Kidney epithelial cell (primary cell): Measurements from ENCODE around the gene USP12. TPM values are rescaled to one million over a fixed set of nuclear protein-coding genes. Genes with fewer than 3 reads are reported as not detected.
A peak's percentile ranks its signal among the peaks of the same experiment; 100 is the strongest.

Source experiments
- DNase-seq: peaks from one replicate; pipeline ENCODE4 v3.0.0-alpha.2; 2010; ENCODE audit warnings: low read depth
- H3K27me3 ChIP-seq: 2 replicates; pipeline ENCODE4 v1.6.0; 2011; ENCODE audit warnings: low read length; ENCODE audit not compliant: control insufficient read depth, insufficient read depth
- H3K36me3 ChIP-seq: 2 replicates; pipeline ENCODE4 v1.5.1; 2011; ENCODE audit warnings: low read length; ENCODE audit not compliant: control insufficient read depth, insufficient read depth
- H3K4me3 ChIP-seq: 2 replicates; pipeline ENCODE4 v1.5.1; 2011; ENCODE audit warnings: low read depth, mild to moderate bottlenecking, control low read depth, low read length
- CTCF ChIP-seq: IDR thresholded peaks from 2 replicates; pipeline ENCODE4 v1.5.1; 2011; ENCODE audit warnings: mild to moderate bottlenecking, moderate library complexity, low read length, control low read depth, inconsistent platforms; ENCODE audit not compliant: insufficient read depth, poor library complexity, severe bottlenecking
- total RNA-seq: library from RNA; depleted of rRNA; stranded (reverse); fragments of >200 nt; gene quantifications from 2 replicates; pipeline ENCODE4 v1.2.3, GENCODE V29; 2015

The USP12 gene
- total RNA-seq, 1 donor from 2014 or later = 13.8 TPM

GRCh38 chr13:27170516-27171243, 931 bp downstream of the USP12 start:
- DNase-seq = no peak
- no peaks in the 10 kb centered on the region for H3K27me3 ChIP-seq
- no peaks in the 10 kb centered on the region for H3K36me3 ChIP-seq
- no peak for TF ChIP-seq CTCF
- H3K4me3 ChIP-seq = peak overlapping the region; percentile 63

- H3K27me3 ChIP-seq = no peaks in the 10 kb centered on the region
- DNase-seq = no peak
- H3K4me3 ChIP-seq = peak overlapping the region; percentile 63
- no peaks in the 10 kb centered on the region for H3K36me3 ChIP-seq
- no peak for TF ChIP-seq CTCF
Observed at GRCh38 chr13:27170221-27170515, 1.4 kb downstream of the USP12 start.

GRCh38 chr13:27168906-27169657, 2.5 kb downstream of the USP12 start:
- no peak overlapping the region for H3K4me3 ChIP-seq
- TF ChIP-seq CTCF = no peak
- H3K36me3 ChIP-seq = no peaks in the 10 kb centered on the region
- DNase-seq = no peak
- no peaks in the 10 kb centered on the region for H3K27me3 ChIP-seq

- no peaks in the 10 kb centered on the region for H3K36me3 ChIP-seq
- no peak overlapping the region for H3K4me3 ChIP-seq
- no peak for DNase-seq
- H3K27me3 ChIP-seq = no peaks in the 10 kb centered on the region
- no peak for TF ChIP-seq CTCF
Observed at GRCh38 chr13:27168086-27168485, 3.5 kb downstream of the USP12 start.

- no peak for TF ChIP-seq CTCF
Observed at GRCh38 chr13:27166313-27166712, 5.3 kb downstream of the USP12 start.

More at GRCh38 chr13:27166313-27166712, 5.3 kb downstream of the USP12 start:
- no peaks in the 10 kb centered on the region for H3K27me3 ChIP-seq
- no peaks in the 10 kb centered on the region for H3K36me3 ChIP-seq
- no peak overlapping the region for H3K4me3 ChIP-seq
- no peak for DNase-seq
